ENCODE results near the gene HGS.

- TF ChIP-seq CTCF (IDR thresholded peaks at IDR 0.05) (no peak), POLR2AphosphoS5 (IDR thresholded peaks at IDR 0.05; ENCODE audit: insufficient read depth in 1 of 2, low read depth in 1 of 2) (no peak), POLR2A (IDR thresholded peaks at IDR 0.05) (no peak)
These were observed 3.7 kb upstream of the HGS start for GRCh38 chr17:81680150-81680549.

Data from vagina (tissue), 2 donors.